ENCODE measurements around the gene ZNRD2.
A peak's percentile ranks its signal among the peaks of the same experiment; 100 is the strongest.

Gene ZNRD2

GRCh38 chr11:65529475-65530156 lies 40.7 kb upstream of the ZNRD2 start:
- no peak for TF ChIP-seq CTCF (IDR thresholded peaks at IDR 0.05)

- TF ChIP-seq CTCF (IDR thresholded peaks at IDR 0.05) = peak; percentile 30; the same call in 1 of the 2 replicates
Measured at GRCh38 chr11:65530157-65530496, 40.1 kb upstream of the ZNRD2 start.

GRCh38 chr11:65532388-65533064 lies 37.8 kb upstream of the ZNRD2 start:
- no peak for TF ChIP-seq CTCF (IDR thresholded peaks at IDR 0.05)

GRCh38 chr11:65535102-65535501 lies 35.2 kb upstream of the ZNRD2 start:
- no peak for TF ChIP-seq CTCF (IDR thresholded peaks at IDR 0.05)

GRCh38 chr11:65536412-65537295 lies 33.6 kb upstream of the ZNRD2 start:
- TF ChIP-seq CTCF (IDR thresholded peaks at IDR 0.05) = no peak

GRCh38 chr11:65537296-65537597 lies 33.0 kb upstream of the ZNRD2 start:
- no peak for TF ChIP-seq CTCF (IDR thresholded peaks at IDR 0.05)

GRCh38 chr11:65537620-65538231 lies 32.6 kb upstream of the ZNRD2 start:
- no peak for TF ChIP-seq CTCF (IDR thresholded peaks at IDR 0.05)
